Activated CD8-positive, alpha-beta memory T cell treated with anti-CD3 and anti-CD28 coated beads, Interleukin-2, amount 10 ng/mL, durations not matched to agents 7 days and 5 days (primary cell): ENCODE results near the gene CNTFR. TPM values are rescaled to one million over a fixed set of nuclear protein-coding genes. Genes with fewer than 3 reads are reported as not detected.

Source experiments
- ATAC-seq: fragments of 150-1000 bp; cut with Tn5 transposase; one replicate; pipeline ENCODE4 v1.10.0; 2021; ENCODE audit warnings: moderate library complexity
- CTCF ChIA-PET: fragments of 350-600 bp; sonication (Branson Sonifier 250); formaldehyde crosslinking; loops from one replicate; lab custom pipeline; 2021; ENCODE audit warnings: antibody characterized with exemption; lab: Charles Lee
- DNase-seq: peaks from one replicate; pipeline ENCODE4 v3.0.0-alpha.2; 2020
- H3K27ac Mint-ChIP-seq: one replicate; pipeline ENCODE4 v1.8.0; 2021; ENCODE audit warnings: mild to moderate bottlenecking, mixed read lengths
- H3K27me3 Mint-ChIP-seq: one replicate; pipeline ENCODE4 v1.8.0; 2021; ENCODE audit warnings: mixed read lengths
- H3K36me3 Mint-ChIP-seq: one replicate; pipeline ENCODE4 v1.8.0; 2021; ENCODE audit warnings: mild to moderate bottlenecking, mixed read lengths
- H3K4me1 Mint-ChIP-seq: one replicate; pipeline ENCODE4 v1.8.0; 2021; ENCODE audit warnings: mixed read lengths
- H3K4me3 Mint-ChIP-seq: one replicate; pipeline ENCODE4 v1.8.0; 2021; ENCODE audit warnings: mild to moderate bottlenecking, moderate library complexity, mixed read lengths
- H3K9me3 Mint-ChIP-seq: one replicate; pipeline ENCODE4 v1.8.0; 2022; ENCODE audit warnings: low read depth, mixed read lengths
- total RNA-seq, 2 experiments: library from RNA; stranded (reverse); gene quantifications; one replicate each; pipeline ENCODE4 v1.2.3, GENCODE V29; 2021

CNTFR gene
- total RNA-seq, 2 experiments from 2014 or later = not detected

- peaks cover 15% of the 10 kb centered on the region for H3K27me3 Mint-ChIP-seq
- H3K4me3 Mint-ChIP-seq = no peak overlapping the region
- ATAC-seq (no peak), DNase-seq (no peak)
- no peak overlapping the region for H3K27ac Mint-ChIP-seq
- no peaks in the 10 kb centered on the region for H3K9me3 Mint-ChIP-seq
- peaks cover 16% of the 10 kb centered on the region for H3K4me1 Mint-ChIP-seq
- H3K36me3 Mint-ChIP-seq = no peaks in the 10 kb centered on the region
- CTCF ChIA-PET = interaction anchor here (0.9 to 1.8 kb wide), 4 partner anchors 47 to 103 kb away, joined by 3 to 5 read pairs (median 4); no protein-coding TSS in a partner anchor
These were observed 86.1 kb downstream of the CNTFR start for GRCh38 chr9:34503406-34503805.

- Mint-ChIP-seq H3K9me3 (no peaks in the 10 kb centered on the region), H3K27ac (no peak overlapping the region), H3K4me1 (peaks cover 16% of the 10 kb centered on the region), H3K36me3 (no peaks in the 10 kb centered on the region), H3K27me3 (peaks cover 18% of the 10 kb centered on the region), H3K4me3 (no peak overlapping the region)
- no peak for DNase-seq
- CTCF ChIA-PET = interaction anchor here (1.8 kb wide), 1 partner anchor 66 kb away, joined by 5 read pairs; no protein-coding TSS in a partner anchor
- ATAC-seq = no peak
These were observed 86.6 kb downstream of the CNTFR start for GRCh38 chr9:34502891-34503290.

GRCh38 chr9:34502471-34502870 lies 87.1 kb downstream of the CNTFR start:
- no peaks in the 10 kb centered on the region for H3K9me3 Mint-ChIP-seq
- CTCF ChIA-PET = interaction anchor here (0.6 to 1.8 kb wide), 4 partner anchors 66 to 99 kb away, joined by 3 to 5 read pairs (median 3); no protein-coding TSS in a partner anchor
- DNase-seq = no peak
- H3K4me3 Mint-ChIP-seq = no peak overlapping the region
- peaks cover 16% of the 10 kb centered on the region for H3K4me1 Mint-ChIP-seq
- H3K27me3 Mint-ChIP-seq = peaks cover 22% of the 10 kb centered on the region
- H3K27ac Mint-ChIP-seq = no peak overlapping the region
- no peak for ATAC-seq
- H3K36me3 Mint-ChIP-seq = no peaks in the 10 kb centered on the region

GRCh38 chr9:34501889-34502425 lies 87.6 kb downstream of the CNTFR start:
- H3K27me3 Mint-ChIP-seq = peaks cover 23% of the 10 kb centered on the region
- no peaks in the 10 kb centered on the region for H3K9me3 Mint-ChIP-seq
- CTCF ChIA-PET = interaction anchor here (0.6 to 2.2 kb wide), 8 partner anchors 11 to 98 kb away, joined by 3 to 13 read pairs (median 3); no protein-coding TSS in a partner anchor
- ATAC-seq = no peak
- no peak for DNase-seq
- no peak overlapping the region for H3K27ac Mint-ChIP-seq
- H3K4me1 Mint-ChIP-seq = peaks cover 16% of the 10 kb centered on the region
- no peaks in the 10 kb centered on the region for H3K36me3 Mint-ChIP-seq
- H3K4me3 Mint-ChIP-seq = no peak overlapping the region

Other genes with a start within 250 kb of the CNTFR start
- 1 to 10 TPM; 3.7 to 4.2 TPM for gene MYORG, start 212.8 kb downstream of the CNTFR start, total RNA-seq
- gene FAM219A, start 131.2 kb downstream of the CNTFR start, total RNA-seq = 10 to 100 TPM in 1 of 2 experiments, 1 to 10 TPM in 1; 7.9 to 13.8 TPM
- not detected for gene DNAI1, start 130.9 kb downstream of the CNTFR start, total RNA-seq
- gene ENHO, start 66.7 kb downstream of the CNTFR start, total RNA-seq = not detected
- 10 to 100 TPM; 27.2 to 27.8 TPM for gene RPP25L, start 22.4 kb upstream of the CNTFR start, total RNA-seq
- 100 to 1,000 TPM; 106 to 120 TPM for gene DCTN3, start 30.8 kb upstream of the CNTFR start, total RNA-seq
- gene ARID3C, start 39.3 kb upstream of the CNTFR start, total RNA-seq = under 1 TPM in 1 of 2 experiments, not detected in 1; 0.26 TPM
- gene SIGMAR1, start 48.1 kb upstream of the CNTFR start, total RNA-seq = 10 to 100 TPM; 66.1 to 82.1 TPM
- 10 to 100 TPM; 61.0 to 71.3 TPM for gene GALT, start 57.0 kb upstream of the CNTFR start, total RNA-seq
- gene IL11RA, start 62.5 kb upstream of the CNTFR start, total RNA-seq = 10 to 100 TPM; 26.5 to 26.7 TPM
- gene CCL27, start 72.9 kb upstream of the CNTFR start, total RNA-seq = not detected
- not detected for gene CCL19, start 101.6 kb upstream of the CNTFR start, total RNA-seq
- not detected for gene CCL21, start 120.4 kb upstream of the CNTFR start, total RNA-seq